ENCODE results near the gene RNF125.

RNF125 gene

GRCh38 chr18:32029558-32029957 lies 10.9 kb downstream of the RNF125 start:
- no peak for DNase-seq (ENCODE audit: extremely low spot score)
- ChIA-PET POLR2A (interaction anchor here (4.9 kb wide), 1 partner anchor 11 kb away, joined by 20 read pairs; the partner anchor contains the start of gene RNF125), CTCF (no interaction called here)
- TF ChIP-seq FOXA1 (IDR thresholded peaks at IDR 0.05) (no peak), ELF4 (IDR thresholded peaks at IDR 0.05) (no peak), SUZ12 (IDR thresholded peaks at IDR 0.05) (no peak), PKNOX1 (IDR thresholded peaks at IDR 0.05) (no peak), SP1 (IDR thresholded peaks at IDR 0.05) (no peak), ZNF384 (IDR thresholded peaks at IDR 0.05) (no peak), FOXK2 (IDR thresholded peaks at IDR 0.05) (no peak), ARNT (IDR thresholded peaks at IDR 0.05) (no peak), L3MBTL2 (conservative IDR thresholded peaks at IDR 0.05) (no peak), FOXM1 (IDR thresholded peaks at IDR 0.05; ENCODE audit: borderline replicate concordance) (no peak), HDGF (IDR thresholded peaks at IDR 0.05; ENCODE audit: borderline replicate concordance) (no peak), LEF1 (IDR thresholded peaks at IDR 0.05; ENCODE audit: borderline replicate concordance) (no peak), TARDBP (IDR thresholded peaks at IDR 0.05) (no peak)

- DNase-seq (ENCODE audit: extremely low spot score): no peak
- CTCF ChIA-PET: no interaction called here
- POLR2A ChIA-PET: interaction anchor here (1.3 kb wide), 2 partner anchors 13 to 89 kb away, joined by 3 to 5 read pairs; partner anchors contain the start of genes RNF125 and TRAPPC8
- no peak for TF ChIP-seq BHLHE40 (IDR thresholded peaks at IDR 0.05; ENCODE audit: borderline replicate concordance)
- TF ChIP-seq ZNF384 (IDR thresholded peaks at IDR 0.05): no peak
- no peak for TF ChIP-seq ARNT (IDR thresholded peaks at IDR 0.05)
- no peak for TF ChIP-seq SP1 (IDR thresholded peaks at IDR 0.05)
- TF ChIP-seq LEF1 (IDR thresholded peaks at IDR 0.05; ENCODE audit: borderline replicate concordance): no peak
- TF ChIP-seq FOXK2 (IDR thresholded peaks at IDR 0.05): no peak
- no peak for TF ChIP-seq L3MBTL2 (conservative IDR thresholded peaks at IDR 0.05)
- TF ChIP-seq TARDBP (IDR thresholded peaks at IDR 0.05): no peak
- no peak for TF ChIP-seq CTBP1 (IDR thresholded peaks at IDR 0.05; ENCODE audit: borderline replicate concordance)
- TF ChIP-seq SUZ12 (IDR thresholded peaks at IDR 0.05): no peak
- TF ChIP-seq ELF4 (IDR thresholded peaks at IDR 0.05): no peak
- no peak for TF ChIP-seq FOXA1 (IDR thresholded peaks at IDR 0.05)
- TF ChIP-seq NFRKB (IDR thresholded peaks at IDR 0.05): no peak
- TF ChIP-seq HDGF (IDR thresholded peaks at IDR 0.05; ENCODE audit: borderline replicate concordance): no peak
- TF ChIP-seq PKNOX1 (IDR thresholded peaks at IDR 0.05): no peak
- TF ChIP-seq FOXM1 (IDR thresholded peaks at IDR 0.05; ENCODE audit: borderline replicate concordance): no peak
These were observed 14.0 kb downstream of the RNF125 start for GRCh38 chr18:32032609-32033008.

- ChIA-PET POLR2A (interaction anchor here (0.8 kb wide), 1 partner anchor 18 kb away, joined by 3 read pairs; the partner anchor contains the start of gene RNF125), CTCF (interaction anchor here (1.0 kb wide), 1 partner anchor 36 kb away, joined by 3 read pairs; no protein-coding TSS in a partner anchor)
- no peak for DNase-seq (ENCODE audit: extremely low spot score)
- TF ChIP-seq ELF4 (IDR thresholded peaks at IDR 0.05) (no peak), FOXA1 (IDR thresholded peaks at IDR 0.05) (no peak)
These were observed 18.0 kb downstream of the RNF125 start for GRCh38 chr18:32036506-32037180.

- no peak for DNase-seq (ENCODE audit: extremely low spot score)
- POLR2A ChIA-PET: no interaction called here
- no peak for TF ChIP-seq FOXM1 (IDR thresholded peaks at IDR 0.05; ENCODE audit: borderline replicate concordance)
- TF ChIP-seq SP1 (IDR thresholded peaks at IDR 0.05): no peak
- no peak for TF ChIP-seq ELF4 (IDR thresholded peaks at IDR 0.05)
- no peak for TF ChIP-seq NFRKB (IDR thresholded peaks at IDR 0.05)
- no peak for TF ChIP-seq SUZ12 (IDR thresholded peaks at IDR 0.05)
- TF ChIP-seq BHLHE40 (IDR thresholded peaks at IDR 0.05; ENCODE audit: borderline replicate concordance): no peak
- TF ChIP-seq L3MBTL2 (conservative IDR thresholded peaks at IDR 0.05): no peak
- TF ChIP-seq ZNF384 (IDR thresholded peaks at IDR 0.05): no peak
- no peak for TF ChIP-seq FOXK2 (IDR thresholded peaks at IDR 0.05)
- no peak; the same call in 1 of the 2 replicates for TF ChIP-seq PKNOX1 (IDR thresholded peaks at IDR 0.05)
- no peak for TF ChIP-seq TARDBP (IDR thresholded peaks at IDR 0.05)
- TF ChIP-seq LEF1 (IDR thresholded peaks at IDR 0.05; ENCODE audit: borderline replicate concordance): no peak
- TF ChIP-seq HDGF (IDR thresholded peaks at IDR 0.05; ENCODE audit: borderline replicate concordance): no peak
- no peak for TF ChIP-seq FOXA1 (IDR thresholded peaks at IDR 0.05)
- no peak for TF ChIP-seq CTBP1 (IDR thresholded peaks at IDR 0.05; ENCODE audit: borderline replicate concordance)
- no peak for TF ChIP-seq ARNT (IDR thresholded peaks at IDR 0.05)
- CTCF ChIA-PET: interaction anchor here (0.6 kb wide), 2 partner anchors 23 to 117 kb away, joined by 3 read pairs; no protein-coding TSS in a partner anchor
These were observed 19.0 kb downstream of the RNF125 start for GRCh38 chr18:32037616-32038015.

- TF ChIP-seq PKNOX1 (IDR thresholded peaks at IDR 0.05): no peak
- no peak for TF ChIP-seq LEF1 (IDR thresholded peaks at IDR 0.05; ENCODE audit: borderline replicate concordance)
- TF ChIP-seq FOXM1 (IDR thresholded peaks at IDR 0.05; ENCODE audit: borderline replicate concordance): no peak
- no peak for TF ChIP-seq FOXA1 (IDR thresholded peaks at IDR 0.05)
- no peak for TF ChIP-seq CTBP1 (IDR thresholded peaks at IDR 0.05; ENCODE audit: borderline replicate concordance)
- no peak for TF ChIP-seq ZNF384 (IDR thresholded peaks at IDR 0.05)
- TF ChIP-seq L3MBTL2 (conservative IDR thresholded peaks at IDR 0.05): no peak
- TF ChIP-seq ELF4 (IDR thresholded peaks at IDR 0.05): no peak
- TF ChIP-seq NFRKB (IDR thresholded peaks at IDR 0.05): no peak
- TF ChIP-seq BHLHE40 (IDR thresholded peaks at IDR 0.05; ENCODE audit: borderline replicate concordance): no peak
- no peak for TF ChIP-seq SUZ12 (IDR thresholded peaks at IDR 0.05)
- TF ChIP-seq TARDBP (IDR thresholded peaks at IDR 0.05): no peak
- TF ChIP-seq SP1 (IDR thresholded peaks at IDR 0.05): no peak
- POLR2A ChIA-PET: interaction anchor here (1.4 kb wide), 1 partner anchor 9 kb away, joined by 4 read pairs; no protein-coding TSS in a partner anchor
- no peak for DNase-seq (ENCODE audit: extremely low spot score)
- CTCF ChIA-PET: interaction anchor here (1.0 kb wide), 1 partner anchor 32 kb away, joined by 7 read pairs; no protein-coding TSS in a partner anchor
These were observed 22.3 kb downstream of the RNF125 start for GRCh38 chr18:32040936-32041335.

Data from HEK293T (cell line).